ENCODE measurements around the gene DNAJC9. TPM values are rescaled to one million over a fixed set of nuclear protein-coding genes. Genes with fewer than 3 reads are reported as not detected.
A peak's percentile ranks its signal among the peaks of the same experiment; 100 is the strongest.

Gene DNAJC9
- total RNA-seq, 1 experiment from 2014 or later, result 63.5 TPM

DNA sequence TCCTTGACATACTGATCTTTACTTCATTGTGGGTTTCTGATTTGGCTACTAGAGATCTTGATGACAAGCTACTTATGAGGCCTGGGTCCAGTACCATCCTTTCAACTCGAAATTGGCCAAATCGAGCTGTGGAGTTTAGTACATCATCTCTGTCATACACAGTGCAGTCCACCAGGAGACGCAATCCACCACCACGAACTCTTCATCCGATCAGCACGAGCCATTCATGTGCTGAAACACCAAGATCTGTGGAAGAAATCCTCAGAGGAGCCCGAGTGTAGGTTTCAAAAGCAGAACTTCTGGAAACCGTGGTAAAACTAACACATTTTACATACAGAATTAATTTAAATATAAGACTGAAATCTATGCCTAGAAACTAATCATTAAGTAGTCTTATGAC, 14.2 kb downstream of the DNAJC9 start:
- H3K9me3 ChIP-seq (ENCODE audit: control insufficient read depth, insufficient read depth, low read depth, low read length), result no peaks in the 10 kb centered on the region
- H3K36me3 ChIP-seq (ENCODE audit: control insufficient read depth, insufficient read depth, low read length), result peaks cover 15% of the 10 kb centered on the region; the same call in 1 of the 2 replicates
- in situ Hi-C loops (cut with HindIII; ENCODE audit: low pct_unique_long_range_greater_than_20kb, low sequenced_read_pairs) (no loop called here), intact Hi-C loops (cut with micrococcal nuclease; ENCODE audit: unreplicated experiment) (no loop called here)
- no peaks in the 10 kb centered on the region for H3K4me1 ChIP-seq (ENCODE audit: control insufficient read depth, insufficient read depth, low read length)
- H3K27me3 ChIP-seq (ENCODE audit: control insufficient read depth, insufficient read depth, low read length), result no peaks in the 10 kb centered on the region
- no TSS peak for BruUV-seq (replicated peaks)
- ChIA-PET CTCF (no interaction called here), POLR2A (no interaction called here)
- ATAC-seq (no peak; the same call in 1 of the 2 replicates), DNase-seq (ENCODE audit: low read depth, low spot score) (no peak)
- no peak overlapping the region for H3K27ac ChIP-seq (ENCODE audit: low read length)
- TF ChIP-seq SIN3A (IDR thresholded peaks at IDR 0.05; ENCODE audit: borderline replicate concordance, insufficient read depth, low read depth, low read length) (no peak), TCF7L2 (IDR thresholded peaks at IDR 0.05; ENCODE audit: low read depth, low read length) (no peak), POLR2AphosphoS5 (IDR thresholded peaks at IDR 0.05; ENCODE audit: low read depth, low read length) (no peak), CTCF (IDR thresholded peaks at IDR 0.05) (peak; percentile 51)
- no peak overlapping the region for H3K4me3 ChIP-seq (ENCODE audit: low read depth in 2 of 2, low read length in 2 of 2)

GRCh38 chr10:73229567-73229966, 17.5 kb downstream of the DNAJC9 start:
- no peaks in the 10 kb centered on the region for H3K27me3 ChIP-seq (ENCODE audit: control insufficient read depth, insufficient read depth, low read length)
- POLR2A ChIA-PET, result no interaction called here
- H3K4me3 ChIP-seq (ENCODE audit: low read depth in 2 of 2, low read length in 2 of 2), result no peak overlapping the region
- no TSS peak for BruUV-seq (replicated peaks)
- H3K27ac ChIP-seq (ENCODE audit: low read length), result no peak overlapping the region
- DNase-seq (ENCODE audit: low read depth, low spot score) (no peak), ATAC-seq (no peak)
- intact Hi-C loops (cut with micrococcal nuclease; ENCODE audit: unreplicated experiment) (no loop called here), in situ Hi-C loops (cut with HindIII; ENCODE audit: low pct_unique_long_range_greater_than_20kb, low sequenced_read_pairs) (no loop called here)
- H3K4me1 ChIP-seq (ENCODE audit: control insufficient read depth, insufficient read depth, low read length), result no peaks in the 10 kb centered on the region
- H3K9me3 ChIP-seq (ENCODE audit: control insufficient read depth, insufficient read depth, low read depth, low read length), result no peaks in the 10 kb centered on the region
- TF ChIP-seq SIN3A (IDR thresholded peaks at IDR 0.05; ENCODE audit: borderline replicate concordance, insufficient read depth, low read depth, low read length), result no peak
- no peak for TF ChIP-seq CTCF (IDR thresholded peaks at IDR 0.05)
- TF ChIP-seq TCF7L2 (IDR thresholded peaks at IDR 0.05; ENCODE audit: low read depth, low read length), result no peak
- no peak for TF ChIP-seq POLR2AphosphoS5 (IDR thresholded peaks at IDR 0.05; ENCODE audit: low read depth, low read length)
- TF ChIP-seq, protein P1, sequence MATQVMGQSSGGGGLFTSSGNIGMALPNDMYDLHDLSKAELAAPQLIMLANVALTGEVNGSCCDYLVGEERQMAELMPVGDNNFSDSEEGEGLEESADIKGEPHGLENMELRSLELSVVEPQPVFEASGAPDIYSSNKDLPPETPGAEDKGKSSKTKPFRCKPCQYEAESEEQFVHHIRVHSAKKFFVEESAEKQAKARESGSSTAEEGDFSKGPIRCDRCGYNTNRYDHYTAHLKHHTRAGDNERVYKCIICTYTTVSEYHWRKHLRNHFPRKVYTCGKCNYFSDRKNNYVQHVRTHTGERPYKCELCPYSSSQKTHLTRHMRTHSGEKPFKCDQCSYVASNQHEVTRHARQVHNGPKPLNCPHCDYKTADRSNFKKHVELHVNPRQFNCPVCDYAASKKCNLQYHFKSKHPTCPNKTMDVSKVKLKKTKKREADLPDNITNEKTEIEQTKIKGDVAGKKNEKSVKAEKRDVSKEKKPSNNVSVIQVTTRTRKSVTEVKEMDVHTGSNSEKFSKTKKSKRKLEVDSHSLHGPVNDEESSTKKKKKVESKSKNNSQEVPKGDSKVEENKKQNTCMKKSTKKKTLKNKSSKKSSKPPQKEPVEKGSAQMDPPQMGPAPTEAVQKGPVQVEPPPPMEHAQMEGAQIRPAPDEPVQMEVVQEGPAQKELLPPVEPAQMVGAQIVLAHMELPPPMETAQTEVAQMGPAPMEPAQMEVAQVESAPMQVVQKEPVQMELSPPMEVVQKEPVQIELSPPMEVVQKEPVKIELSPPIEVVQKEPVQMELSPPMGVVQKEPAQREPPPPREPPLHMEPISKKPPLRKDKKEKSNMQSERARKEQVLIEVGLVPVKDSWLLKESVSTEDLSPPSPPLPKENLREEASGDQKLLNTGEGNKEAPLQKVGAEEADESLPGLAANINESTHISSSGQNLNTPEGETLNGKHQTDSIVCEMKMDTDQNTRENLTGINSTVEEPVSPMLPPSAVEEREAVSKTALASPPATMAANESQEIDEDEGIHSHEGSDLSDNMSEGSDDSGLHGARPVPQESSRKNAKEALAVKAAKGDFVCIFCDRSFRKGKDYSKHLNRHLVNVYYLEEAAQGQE (IDR thresholded peaks at IDR 0.05; ENCODE audit: insufficient read depth in 1 of 2, low read depth in 2 of 2, low read length in 1 of 2), result no peak
- H3K36me3 ChIP-seq (ENCODE audit: control insufficient read depth, insufficient read depth, low read length), result peaks cover 13% of the 10 kb centered on the region; the same call in 1 of the 2 replicates
- CTCF ChIA-PET, result no interaction called here
